OCI-M2 (cell line): Measurements from ENCODE around the gene AP3S1.
A peak's percentile ranks its signal among the peaks of the same experiment; 100 is the strongest.
"Not testable (repeated sequence)": the region's sequence is repeated elsewhere in the genome, so short reads cannot be mapped to it uniquely, and the experiment has no call there.

Source experiments
- DNase-seq: peaks from one replicate; lab custom pipeline; 2025; ENCODE audit not compliant: unreplicated experiment; lab: John Stamatoyannopoulos, UW

AP3S1 gene

DNA sequence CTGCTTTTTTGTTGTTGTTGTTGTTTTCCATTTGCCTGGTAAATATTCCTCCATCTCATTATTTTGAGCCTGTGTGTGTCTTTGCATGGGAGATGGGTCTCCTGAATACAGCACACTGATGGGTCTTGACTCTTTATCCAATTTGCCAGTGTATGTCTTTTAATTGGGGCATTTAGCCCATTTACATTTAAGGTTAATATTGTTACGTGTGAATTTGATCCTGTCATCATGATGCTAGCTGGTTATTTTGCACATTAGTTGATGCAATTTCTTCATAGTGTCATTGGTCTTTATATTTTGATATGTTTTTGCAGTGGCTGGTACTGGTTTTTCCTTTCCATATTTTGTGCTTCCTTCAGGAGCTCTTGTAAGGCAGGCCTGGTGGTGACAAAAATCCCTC, 16.8 kb upstream of the AP3S1 start:
- DNase-seq: not testable (repeated sequence)

DNA sequence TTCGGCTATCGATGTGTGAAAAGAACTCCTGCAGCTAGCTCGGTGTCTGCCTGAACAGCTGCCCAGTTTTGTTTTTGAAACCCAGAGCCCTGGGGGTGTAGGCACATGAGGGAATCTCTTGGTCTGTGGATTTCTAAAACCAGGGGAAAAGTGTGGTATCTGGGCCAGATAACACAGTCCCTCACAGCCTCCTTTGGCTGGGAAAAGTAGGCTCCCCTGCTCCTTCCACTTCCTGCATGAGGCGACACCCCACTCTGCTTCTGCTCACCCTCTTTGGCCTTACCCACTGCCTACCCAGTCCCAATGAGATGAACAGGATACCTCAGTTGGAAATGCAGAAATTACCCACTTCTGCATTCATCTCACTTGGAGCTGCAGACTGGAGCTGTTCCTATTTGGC, 15.8 kb upstream of the AP3S1 start:
- no peak for DNase-seq

DNA sequence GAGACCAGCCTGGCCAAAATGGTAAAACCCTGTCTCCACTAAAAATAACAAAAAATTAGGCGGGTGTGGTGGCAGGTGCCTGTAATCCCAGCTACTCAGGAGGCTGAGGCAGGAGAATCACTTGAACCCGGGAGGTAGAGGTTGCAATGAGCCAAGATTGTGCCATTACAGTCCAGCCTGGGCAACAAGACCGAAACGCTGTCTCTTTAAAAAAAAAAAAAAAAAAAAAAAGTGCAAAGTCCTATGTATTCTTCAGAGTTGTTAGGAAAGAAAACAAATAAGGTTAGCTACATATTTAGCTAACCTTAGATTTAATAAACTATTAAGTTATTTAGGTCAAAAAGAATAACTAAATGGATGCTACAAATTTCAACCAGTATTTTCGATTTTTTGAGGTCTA, 11.8 kb upstream of the AP3S1 start:
- no peak for DNase-seq

DNA sequence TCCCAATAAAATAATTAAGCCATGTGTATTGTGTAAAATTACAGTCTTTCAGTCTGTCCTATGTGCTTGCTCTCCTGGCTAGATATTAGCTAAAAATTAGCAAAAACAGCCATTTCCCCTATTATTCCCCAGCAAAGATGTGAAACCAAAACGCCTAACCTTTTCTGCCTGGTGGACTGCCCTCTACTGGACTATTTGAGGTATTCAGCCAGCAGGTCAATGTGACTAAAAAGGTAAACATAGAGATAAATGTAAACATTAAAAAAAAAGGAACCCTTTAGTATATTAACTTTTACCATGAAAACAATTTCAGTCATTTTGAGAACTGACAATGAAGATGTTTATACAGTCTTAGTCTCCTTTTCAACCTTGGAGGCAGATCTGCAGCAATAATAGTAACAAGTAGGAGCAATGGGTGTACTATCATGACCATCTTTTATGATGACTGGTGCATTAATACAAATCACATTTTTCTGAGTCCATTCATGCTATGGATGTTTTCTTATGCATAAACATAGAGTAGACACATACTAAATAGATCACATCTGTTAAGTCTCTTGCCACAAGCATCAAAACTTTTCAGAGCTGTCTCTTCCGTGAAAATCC, 10.5 kb upstream of the AP3S1 start:
- no peak for DNase-seq

DNA sequence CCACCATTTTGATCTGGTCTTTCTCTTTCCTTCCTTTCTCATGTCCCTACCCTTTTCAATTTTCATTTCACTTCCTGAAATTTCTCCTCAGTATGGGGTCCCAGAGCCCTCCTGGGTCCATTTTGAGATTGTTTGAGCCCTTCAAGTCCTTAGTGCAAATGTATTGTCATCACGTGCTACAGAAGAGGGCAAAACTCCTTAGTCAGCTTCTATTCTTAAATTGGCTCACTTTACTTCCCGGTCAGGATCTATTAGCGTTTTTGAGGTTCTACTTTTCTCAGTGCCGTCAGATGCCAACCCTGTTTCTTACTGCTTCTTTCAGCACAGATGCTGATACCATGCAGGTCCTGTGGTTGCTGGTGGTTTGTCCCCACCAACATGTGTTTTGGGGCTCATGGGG, 6.3 kb upstream of the AP3S1 start:
- DNase-seq: no peak

DNA sequence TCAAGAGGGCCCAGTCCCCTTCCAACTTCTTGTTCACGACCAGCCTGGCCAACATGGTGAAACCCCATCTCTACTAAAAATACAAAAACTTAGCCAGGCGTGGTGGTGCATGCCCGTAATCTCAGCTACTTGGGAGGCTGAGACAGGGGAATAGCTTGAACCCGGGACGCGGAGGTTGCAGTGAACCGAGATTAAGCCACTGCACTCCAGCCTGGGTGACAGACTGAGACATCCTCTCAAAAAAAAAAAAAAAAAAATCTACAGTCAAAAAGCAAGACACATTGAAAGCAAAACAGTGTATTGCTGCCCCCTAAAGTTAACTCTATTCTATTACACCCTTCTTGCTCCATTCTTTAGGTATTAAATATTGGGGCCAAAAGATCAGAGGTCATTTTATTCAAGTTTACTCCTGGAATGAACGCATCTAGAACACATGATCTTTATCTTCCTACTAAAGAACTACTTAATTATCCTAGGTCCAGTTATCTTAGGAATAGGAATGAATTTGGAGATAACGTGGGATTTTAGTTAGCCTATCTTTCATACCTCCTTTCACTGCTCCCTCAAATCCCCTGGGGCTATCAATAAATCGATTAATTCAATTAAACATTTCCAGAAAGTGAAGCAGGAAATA, 2.7 kb upstream of the AP3S1 start:
- peak; percentile 6 for DNase-seq

DNA sequence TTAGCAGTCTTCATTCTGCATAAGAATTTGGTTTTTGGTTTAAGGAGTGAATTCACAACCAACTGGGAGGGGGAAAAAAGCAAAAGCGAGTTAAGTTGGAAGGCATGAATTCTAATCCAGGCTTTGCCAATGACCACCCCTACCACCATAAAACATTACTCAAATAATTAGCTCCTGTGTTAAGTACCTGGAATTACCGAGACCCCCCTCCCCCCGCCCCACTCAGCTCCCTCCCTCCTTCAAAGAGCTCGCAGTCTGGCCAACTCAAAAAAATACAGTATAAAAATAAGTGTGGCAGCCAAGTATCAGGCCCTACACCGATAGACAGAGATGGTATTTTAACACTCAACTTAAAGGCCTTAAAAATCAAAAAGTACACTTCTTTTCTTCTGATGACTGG, 862 bp upstream of the AP3S1 start:
- DNase-seq: no peak

DNA sequence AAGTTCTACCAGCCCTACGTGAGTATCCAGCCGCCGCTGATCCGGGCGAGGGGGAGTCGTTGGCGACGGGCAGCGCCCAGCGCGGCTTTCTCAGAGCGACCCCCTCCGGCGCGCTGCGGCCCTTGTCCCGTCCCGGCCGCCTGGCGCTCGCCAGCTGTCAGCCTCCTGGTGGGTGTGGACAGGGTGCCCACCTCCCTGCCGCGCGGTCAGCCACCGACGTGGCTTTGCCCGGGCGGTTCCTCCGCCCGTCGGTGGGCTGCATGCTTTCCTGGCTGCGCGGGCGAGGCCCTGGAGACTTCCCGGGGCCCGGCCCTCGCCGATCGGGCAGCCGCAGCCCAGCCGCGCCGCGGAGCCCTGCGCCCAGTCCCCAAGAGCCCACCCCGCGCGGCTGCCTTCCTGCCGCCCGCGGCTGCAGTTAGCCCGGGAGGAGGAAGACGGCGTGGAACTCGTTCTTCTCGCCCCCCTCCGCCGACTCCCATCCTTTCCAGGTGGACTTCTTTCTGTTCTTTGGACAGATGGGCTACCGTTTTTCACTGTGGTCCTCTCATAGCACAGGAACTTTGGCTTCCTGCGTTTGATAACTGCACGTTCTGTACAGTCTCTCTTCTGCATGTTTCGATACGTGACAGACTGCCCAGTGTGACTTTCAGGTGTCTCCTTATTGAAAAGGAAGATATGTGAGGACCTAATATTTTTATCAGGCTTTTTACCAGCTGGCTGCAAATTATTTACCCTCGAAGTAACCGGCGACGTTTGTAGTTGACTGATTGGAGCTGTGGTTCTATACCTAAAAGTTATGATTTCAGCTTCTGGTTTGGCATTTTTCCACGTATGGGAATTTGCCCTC, 577 bp downstream of the AP3S1 start:
- DNase-seq: no peak

DNA sequence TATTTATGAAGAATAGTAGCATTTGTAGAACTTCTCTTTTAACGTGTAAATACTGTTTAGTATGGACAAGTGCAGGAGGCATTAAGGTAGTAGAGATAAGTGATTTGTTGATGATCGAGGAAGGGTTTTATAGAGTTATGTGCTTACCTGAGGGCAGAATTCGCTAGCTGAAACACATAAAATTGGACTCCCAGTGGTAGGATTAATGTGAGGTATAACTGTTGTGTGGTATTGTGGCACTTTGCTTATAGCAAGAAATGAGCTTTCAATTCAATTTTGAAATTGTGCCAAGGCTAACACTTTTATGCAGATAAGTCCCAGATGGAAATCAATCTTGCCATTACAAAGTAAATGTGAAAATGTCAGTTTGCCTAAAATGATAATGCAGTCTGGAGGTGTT, 1.2 kb downstream of the AP3S1 start:
- DNase-seq: no peak

DNA sequence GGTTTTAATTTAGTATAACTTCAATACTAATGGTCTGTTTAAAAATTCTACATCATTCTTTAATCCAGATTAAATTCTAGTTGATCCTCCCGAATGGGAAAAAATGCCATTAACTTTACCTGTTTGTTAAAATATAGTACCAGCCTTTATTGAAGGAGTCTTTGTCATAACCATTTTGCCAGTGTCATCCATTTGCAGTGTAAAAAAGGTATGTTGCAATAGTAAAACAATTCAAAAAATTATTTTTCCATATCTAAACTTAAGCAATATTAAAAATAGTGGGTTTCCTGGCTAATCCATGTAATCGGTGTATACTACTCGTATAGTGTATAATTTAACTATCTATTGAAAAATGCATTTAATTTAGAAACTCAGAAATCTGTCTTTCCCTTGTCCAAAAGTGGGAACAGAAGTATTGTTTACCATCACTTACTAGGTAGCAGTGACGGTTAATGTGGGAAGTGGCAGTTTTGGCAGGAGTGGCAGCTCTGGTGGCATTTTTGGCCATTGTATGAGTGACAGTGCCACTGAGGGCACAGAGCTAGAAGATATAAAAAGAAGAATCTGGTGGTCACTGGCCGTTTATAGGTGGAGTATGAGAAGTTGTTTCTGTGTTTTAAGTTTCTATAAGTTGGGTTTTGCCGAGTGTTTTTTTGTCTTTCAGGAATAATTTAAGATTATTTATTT, 1.9 kb downstream of the AP3S1 start:
- DNase-seq: no peak

DNA sequence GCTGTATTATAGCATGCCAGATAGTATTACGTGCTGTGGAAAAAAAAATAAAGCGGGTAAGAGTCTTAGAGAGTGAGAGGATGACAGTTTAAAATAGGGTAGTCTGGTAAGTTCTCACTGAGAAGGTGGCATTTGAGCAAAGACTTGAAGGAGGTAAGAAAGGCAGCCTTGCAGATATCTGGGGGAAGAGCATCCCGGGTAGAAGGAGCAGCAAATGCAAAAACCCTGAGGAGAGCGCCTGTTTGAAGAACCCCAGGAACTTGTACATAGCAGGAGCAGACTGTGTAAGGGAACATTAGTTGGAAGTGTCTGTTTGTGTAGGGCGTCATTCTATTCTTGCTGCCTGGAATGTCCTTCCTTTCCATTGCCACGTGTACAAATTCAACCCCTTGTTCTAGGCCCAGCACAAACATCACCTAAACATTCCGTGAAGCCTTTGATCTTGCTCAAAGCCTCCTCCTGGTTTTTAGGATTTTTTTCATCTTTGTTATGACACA, 2.6 kb downstream of the AP3S1 start:
- no peak for DNase-seq

DNA sequence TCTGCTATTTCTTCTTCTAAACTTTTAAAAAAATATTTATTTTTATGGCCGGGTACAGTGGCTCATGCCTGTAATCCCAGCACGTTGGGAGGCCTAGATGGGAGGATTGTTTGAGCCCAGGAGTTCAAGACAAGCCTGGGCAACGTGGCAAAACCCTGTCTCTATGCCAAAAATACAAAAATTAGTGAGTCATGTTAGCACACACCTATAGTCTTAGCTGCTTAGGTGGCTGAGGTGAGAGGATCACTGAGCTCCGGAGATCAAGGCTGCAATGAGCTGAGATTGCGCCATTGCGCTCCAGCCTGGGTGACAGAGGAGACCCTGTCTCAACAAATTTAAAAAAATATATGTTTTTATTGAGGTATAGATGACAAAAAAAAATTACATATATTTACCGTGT, 5.6 kb downstream of the AP3S1 start:
- no peak for DNase-seq

DNA sequence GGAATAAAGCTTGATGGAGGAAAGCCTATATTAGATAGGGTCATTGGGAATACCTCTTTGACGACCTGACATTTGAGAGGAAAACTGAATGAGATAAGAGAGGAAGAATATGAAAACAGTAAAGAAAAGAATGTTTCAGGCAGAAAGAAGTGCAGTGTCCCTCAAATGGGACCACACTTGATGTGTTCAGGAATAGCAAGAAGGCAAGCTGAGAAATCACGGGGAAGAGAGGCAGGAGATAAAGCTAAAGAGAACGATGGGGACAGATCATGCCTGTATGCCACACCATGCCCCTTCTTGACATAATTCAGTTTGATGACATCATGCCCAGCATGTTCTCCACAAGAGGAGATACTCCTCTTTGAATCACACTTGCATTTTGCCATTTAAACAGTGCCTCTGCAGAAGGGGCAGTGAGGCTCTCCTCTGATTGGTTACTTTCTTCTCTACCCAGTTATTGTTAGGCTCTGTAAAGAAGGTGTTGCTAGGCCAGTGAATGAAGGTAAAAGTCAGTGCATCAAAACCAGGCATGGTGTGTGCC, 7.6 kb downstream of the AP3S1 start:
- DNase-seq: no peak

DNA sequence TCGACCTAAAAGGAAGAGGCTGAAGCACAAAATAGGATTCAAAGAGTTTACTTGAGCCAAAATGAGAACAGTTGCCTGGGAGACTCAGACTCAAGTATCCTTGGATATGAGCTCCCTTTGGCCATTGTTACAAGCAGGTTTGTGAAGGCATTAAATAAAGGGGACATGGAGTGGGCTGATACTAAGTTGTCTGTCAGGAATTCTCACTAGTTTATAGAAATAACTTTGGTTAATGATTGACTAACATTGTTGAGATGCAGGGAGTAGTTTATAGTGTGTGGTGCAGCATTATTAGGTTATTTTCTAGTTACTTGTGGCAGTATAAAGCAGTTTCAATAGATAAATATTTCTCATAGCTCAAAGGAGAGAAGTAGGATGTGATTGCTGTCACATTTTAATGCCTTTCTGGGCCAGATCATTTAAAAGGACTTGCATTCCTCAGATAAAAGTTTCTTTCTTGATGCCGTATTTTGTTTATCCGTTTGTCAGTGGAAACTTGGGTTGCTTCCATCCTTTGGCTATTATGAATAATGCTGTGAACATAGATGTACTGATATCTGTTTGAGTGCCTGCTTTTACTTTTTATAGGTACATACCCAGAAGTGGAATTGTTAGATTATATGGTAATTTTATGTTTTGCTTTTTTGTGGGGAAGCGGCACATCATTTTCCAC, 9.1 kb downstream of the AP3S1 start:
- no peak for DNase-seq

DNA sequence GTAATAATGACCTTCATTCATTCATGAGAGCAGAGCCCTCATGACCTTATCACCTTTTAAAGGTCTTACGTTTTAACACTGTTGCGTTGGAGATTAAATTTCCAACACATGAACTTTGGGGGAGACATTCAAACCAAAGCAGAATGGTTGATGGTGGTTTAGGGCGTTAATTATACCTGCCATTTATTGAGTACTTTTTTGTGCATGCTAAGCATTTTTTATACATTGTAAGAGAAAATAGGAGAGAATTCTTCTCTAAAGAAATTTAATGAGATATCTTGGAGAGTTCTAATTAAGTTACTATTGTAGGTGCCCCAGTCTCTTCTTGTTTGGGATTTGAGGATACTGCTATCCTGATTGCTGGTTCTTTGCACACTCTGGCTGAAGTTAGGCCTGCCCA, 12.4 kb downstream of the AP3S1 start:
- DNase-seq: no peak

DNA sequence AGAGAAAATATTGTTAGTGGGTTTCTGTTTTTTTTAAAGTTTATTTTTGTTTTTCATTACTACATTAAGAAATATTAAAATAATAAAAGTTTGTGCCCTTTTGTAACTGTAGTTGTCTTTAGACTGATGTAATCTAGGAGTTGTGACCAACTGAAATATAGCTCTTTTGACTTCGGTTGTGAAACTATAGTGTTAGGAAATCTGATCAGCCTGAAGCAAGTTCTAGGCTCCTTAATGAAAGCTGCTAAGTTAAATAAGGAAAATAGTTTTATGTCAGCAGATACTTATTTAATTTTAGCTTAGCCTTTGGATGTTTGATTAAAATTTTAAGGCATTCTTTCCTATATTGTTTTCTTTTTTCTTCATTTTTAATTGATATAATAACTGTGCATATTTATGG, 14.2 kb downstream of the AP3S1 start:
- DNase-seq: no peak

DNA sequence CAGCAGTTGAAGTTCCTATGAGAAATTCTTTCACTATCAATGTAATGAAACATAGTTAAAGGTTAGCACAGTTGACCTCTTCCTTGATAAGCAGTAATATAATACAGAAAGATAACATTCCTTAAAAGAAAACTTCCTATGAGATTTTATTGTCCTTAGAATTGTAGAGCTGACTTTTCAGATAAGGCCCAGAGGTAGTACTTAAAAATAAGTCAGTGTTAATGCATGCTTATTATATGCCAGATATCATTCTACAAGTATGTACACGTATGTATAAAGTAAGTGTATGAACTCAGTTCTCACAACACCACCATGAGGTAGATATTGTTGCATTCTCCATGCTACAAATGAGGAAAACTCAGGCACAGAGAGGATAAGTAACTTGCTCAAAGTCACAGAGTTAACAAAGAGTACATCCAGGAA, 15.3 kb downstream of the AP3S1 start:
- DNase-seq: no peak

DNA sequence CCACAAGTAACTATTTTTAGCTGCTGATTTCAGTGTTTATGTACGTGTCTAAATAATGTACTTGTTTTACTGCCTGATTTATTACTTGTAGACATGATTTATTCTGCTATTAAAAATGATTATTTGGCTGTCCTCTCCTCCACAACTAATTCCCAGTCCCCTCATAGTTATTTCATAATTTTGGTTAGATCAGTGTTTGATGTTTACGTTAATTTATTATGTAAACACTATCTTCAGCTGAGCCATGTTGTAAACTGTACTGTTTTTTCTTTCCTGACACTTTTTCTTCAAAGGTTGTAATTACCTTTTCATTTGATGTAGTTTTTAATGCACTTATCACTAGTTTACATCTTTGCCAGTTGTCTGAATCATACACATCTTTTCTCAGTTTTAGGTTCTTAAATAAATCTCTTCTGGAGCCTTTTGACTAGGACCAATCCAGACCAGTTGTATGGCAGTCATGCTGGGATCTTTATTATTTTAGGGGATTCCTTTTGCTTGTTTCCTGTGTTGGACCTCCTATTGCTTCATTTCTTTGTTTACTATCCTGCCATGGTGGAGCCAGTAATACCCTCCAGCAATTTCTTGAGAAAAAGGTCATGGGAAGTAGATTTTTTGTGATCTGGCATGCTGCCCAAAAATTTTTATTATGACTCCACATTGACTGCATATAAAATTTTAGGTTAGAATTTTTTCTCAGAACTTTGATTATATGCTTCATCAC, 16.1 kb downstream of the AP3S1 start:
- DNase-seq: no peak

DNA sequence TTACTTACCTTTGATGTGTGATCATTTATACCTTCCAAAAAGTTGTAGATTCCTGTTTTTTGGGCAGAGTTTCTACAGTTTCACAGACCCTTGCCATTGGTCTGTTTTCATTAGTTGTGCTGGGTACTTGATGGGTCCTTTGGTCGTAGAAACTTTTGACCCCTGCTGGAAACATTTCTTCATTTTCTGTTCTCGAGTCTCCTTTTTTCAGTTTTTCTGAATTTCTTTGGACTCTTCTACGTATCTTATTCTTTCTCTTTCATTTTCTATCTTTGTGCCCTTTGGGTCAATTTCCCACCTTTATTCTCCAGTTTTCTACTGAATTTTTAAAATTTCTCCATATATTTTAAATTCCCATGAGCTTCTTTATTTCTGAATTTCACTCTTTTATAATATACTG, 16.7 kb downstream of the AP3S1 start:
- DNase-seq: no peak

DNA sequence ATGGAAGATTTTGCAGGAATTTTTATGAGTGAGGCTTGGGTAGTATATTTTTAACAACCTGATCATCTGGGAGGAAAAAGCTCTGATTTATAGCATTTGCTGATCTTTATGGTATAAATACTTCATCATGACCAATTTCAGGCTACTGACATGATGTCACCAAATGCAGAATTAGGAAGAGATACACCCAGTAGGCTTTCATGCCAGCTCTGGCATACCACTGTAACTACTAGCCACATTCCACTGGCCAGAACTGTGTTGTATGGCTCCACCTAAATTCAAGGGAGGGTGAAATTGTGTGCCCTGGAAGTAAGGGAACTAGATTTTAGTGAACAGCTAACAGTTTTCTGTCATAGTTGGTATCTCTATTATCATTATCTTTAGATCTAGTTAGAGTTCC, 17.6 kb downstream of the AP3S1 start:
- no peak for DNase-seq
